Transverse colon (tissue), 4 donors: Measurements from ENCODE around the gene FTL. TPM values are rescaled to one million over a fixed set of nuclear protein-coding genes. Genes with fewer than 3 reads are reported as not detected.

Source experiments
- DNase-seq: peaks from one replicate; pipeline ENCODE4 v3.0.0-alpha.2; 2019
- H3K27ac ChIP-seq, 4 donors: fragments of 200-600 bp; sonication (generic); 2 replicates each; pipeline ENCODE4 v1.5.1; 2016 to 2018; ENCODE audit warnings: inconsistent platforms in 4 of 4
- H3K27me3 ChIP-seq: fragments of 200-600 bp; sonication (generic); 2 replicates; pipeline ENCODE4 v1.5.1; 2017; ENCODE audit warnings: inconsistent platforms
- H3K36me3 ChIP-seq, 4 donors: fragments of 200-600 bp; sonication (generic); 2 replicates each; pipeline ENCODE4 v1.5.1; 2017 to 2019; ENCODE audit warnings: inconsistent platforms in 4 of 4
- H3K4me1 ChIP-seq, 4 donors: fragments of 200-600 bp; sonication (generic); 2 replicates each; pipeline ENCODE4 v1.5.1; 2017 to 2020; ENCODE audit warnings: inconsistent platforms in 4 of 4
- H3K4me3 ChIP-seq, 4 donors: fragments of 200-600 bp; sonication (generic); 1 replicate in 1 of 4; 2 replicates in 3 of 4; pipeline versions ENCODE4 v1.5.1 to v1.6.1; 2017 to 2019; ENCODE audit warnings: inconsistent platforms in 4 of 4
- H3K9me3 ChIP-seq, 2 donors: fragments of 200-600 bp; sonication (generic); 2 replicates each; pipeline ENCODE4 v1.5.1; 2017 to 2019; ENCODE audit warnings: inconsistent platforms in 2 of 2
- CTCF ChIP-seq, 5 experiments: fragments of 200-600 bp in 3 of 5; fragments of 450-650 bp in 2 of 5; sonication (generic) in 3 of 5; IDR thresholded peaks; 1 replicate in 2 of 5; 2 replicates in 3 of 5; pipeline ENCODE4 v1.5.1; 2016 to 2017; ENCODE audit warnings: antibody characterized with exemption in 5 of 5, inconsistent platforms in 3 of 5, mild to moderate bottlenecking in 2 of 5, moderate library complexity in 1 of 5
- EP300 ChIP-seq: sonication (generic); formaldehyde crosslinking; IDR thresholded peaks from one replicate; pipeline ENCODE4 v1.6.1; 2017; ENCODE audit warnings: antibody characterized with exemption, low read depth
- POLR2A ChIP-seq: fragments of 450-650 bp; IDR thresholded peaks from one replicate; pipeline ENCODE4 v1.6.1; 2016; ENCODE audit warnings: antibody characterized with exemption, mild to moderate bottlenecking, moderate library complexity
- POLR2AphosphoS5 ChIP-seq, 3 donors: sonication (generic); formaldehyde crosslinking; IDR thresholded peaks; one replicate each; pipeline ENCODE4 v1.6.1; 2016; ENCODE audit warnings: antibody characterized with exemption in 3 of 3
- WGBS, 2 donors: methylation state at CpG; one replicate each; pipeline ENCODE4 v1.1.5; 2018; ENCODE audit warnings: low coverage in 1 of 2; 5-methylcytosine and 5-hydroxymethylcytosine counted together
- in situ Hi-C, 4 donors: fragments of 200-750 bp; cut with MboI; loops; one replicate each; pipeline versions ENCODE4 v1.15.0 to v1.15.1; 2017; ENCODE audit warnings: low sequenced_read_pairs in 3 of 4, low pct_ligation_motif_present in 1 of 4, low pct_unique_long_range_greater_than_20kb in 1 of 4
- intact Hi-C: fragments of 100-400 bp; cut with DNase I; formaldehyde crosslinking; loops from one replicate; pipeline ENCODE4 v1.15.1; 2023; ENCODE audit warnings: low total_unique reads
- total RNA-seq, 4 donors: library from RNA; depleted of rRNA; stranded (reverse); fragments of >200 nt; gene quantifications; one replicate each; pipeline ENCODE4 v1.1.0, GENCODE V29; 2016

FTL gene
- total RNA-seq, 4 donors from 2014 or later, result 3,057 to 3,935 (median 3,837) TPM

DNA sequence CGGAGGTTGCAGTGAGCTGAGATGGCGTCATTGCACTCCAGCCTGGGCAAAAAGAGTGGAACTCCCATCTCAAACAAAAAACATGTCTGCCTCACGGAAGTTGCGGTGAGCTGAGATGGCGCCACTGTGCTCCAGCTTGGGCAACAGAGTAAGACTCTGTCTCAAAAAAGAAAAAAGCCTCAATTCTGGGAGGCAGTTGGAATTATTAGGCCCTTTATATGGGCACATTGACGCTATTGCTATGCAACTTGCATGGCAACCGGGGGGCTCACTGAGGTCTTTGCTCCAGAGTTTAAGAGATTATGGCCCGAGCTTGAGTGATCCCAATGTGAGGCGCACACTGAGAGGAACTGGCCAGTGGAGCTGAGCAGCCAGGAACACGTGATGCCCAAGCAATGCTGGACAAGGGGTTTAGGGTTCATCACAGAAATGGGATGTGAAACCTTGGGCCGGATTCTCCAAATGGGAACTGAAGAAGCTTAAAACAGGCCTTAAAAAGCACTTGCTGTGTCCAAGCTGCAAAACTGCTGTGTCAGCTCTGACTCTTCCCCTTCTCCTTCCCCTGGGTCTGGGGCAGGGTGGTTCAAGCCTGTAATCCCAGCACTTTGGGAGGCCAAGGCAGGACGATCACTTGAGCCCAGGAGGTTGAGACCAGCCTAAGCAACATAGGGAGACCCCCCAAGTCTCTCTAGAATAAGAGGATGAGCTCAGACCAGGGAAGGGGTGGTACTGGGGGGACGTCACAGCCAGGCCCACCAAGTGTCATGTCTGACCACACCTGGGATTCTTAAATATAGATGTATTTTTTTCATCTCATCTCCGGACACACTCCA, 2.5 kb downstream of the FTL start:
- DNase-seq, result peak; percentile 42
- Histone ChIP-seq H3K4me3 (peak overlapping the region in 1 of 4 donors; percentile 99), H3K27me3 (no peaks in the 10 kb centered on the region), H3K4me1 (peaks cover 30 to 44% (median 41%) of the 10 kb centered on the region in 4 donors), H3K27ac (peak overlapping the region; percentile 94 to 97 (median 96)), H3K36me3 (peaks cover 0 to 18% (median 3%) of the 10 kb centered on the region in 4 donors), H3K9me3 (no peaks in the 10 kb centered on the region)
- in situ Hi-C loops, result loop anchor here in 1 of 4 donors (25.0 kb wide), 1 partner anchor 105 kb away; the partner anchor contains the start of genes PLEKHA4 and PPP1R15A
- TF ChIP-seq EP300, result no peak
- peak; percentile 10 to 48 (median 46) for TF ChIP-seq POLR2AphosphoS5 (IDR thresholded peaks at IDR 0.05)
- 79 to 100% methylated on average over 1 to 13 of the region's 14 CpGs for WGBS, 2 donors
- intact Hi-C loops, result loop anchor here (10.0 kb wide), 2 partner anchors 63 to 93 kb away; partner anchors contain the start of genes NUCB1 and PPP1R15A

DNA sequence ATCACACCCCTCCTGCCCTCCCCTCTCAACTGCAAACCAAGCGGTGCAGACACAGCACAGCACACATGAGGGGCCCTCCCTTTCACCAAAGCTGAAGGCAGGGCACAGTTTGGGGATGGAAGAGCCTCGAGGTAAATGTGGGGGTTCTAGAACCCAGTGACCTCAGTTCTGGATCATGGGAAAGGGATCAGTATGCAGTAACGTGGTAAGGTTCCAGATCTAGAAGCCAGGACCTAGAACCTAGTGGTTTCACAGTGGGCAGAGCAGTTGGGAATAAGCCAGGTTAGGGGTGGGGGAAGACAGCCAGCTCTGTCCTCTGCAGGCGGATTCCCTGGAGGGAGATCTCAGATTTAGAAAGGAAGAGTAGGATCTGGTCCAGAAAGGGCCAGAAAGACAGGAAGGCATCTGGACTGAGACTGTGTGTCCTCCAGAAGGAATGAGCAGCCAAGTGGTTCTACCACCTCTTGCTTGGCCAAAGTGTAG, 3.1 kb downstream of the FTL start:
- Histone ChIP-seq H3K36me3 (peaks cover 0 to 23% (median 6%) of the 10 kb centered on the region in 4 donors), H3K4me1 (peaks cover 28 to 40% (median 34%) of the 10 kb centered on the region in 4 donors), H3K27me3 (no peaks in the 10 kb centered on the region), H3K9me3 (no peaks in the 10 kb centered on the region), H3K27ac (peak overlapping the region; percentile 94 to 97 (median 96)), H3K4me3 (no peak overlapping the region)
- WGBS, 2 donors, result 69% methylated on average over 4 of the region's 4 CpGs; no CpG with 5 or more reads in 1 of the 2 donors
- DNase-seq, result no peak
- intact Hi-C loops (loop anchor here (10.0 kb wide), 2 partner anchors 63 to 93 kb away; partner anchors contain the start of genes NUCB1 and PPP1R15A), in situ Hi-C loops (loop anchor here in 1 of 4 donors (25.0 kb wide), 1 partner anchor 106 kb away; the partner anchor contains the start of genes PLEKHA4 and PPP1R15A)
- TF ChIP-seq EP300 (no peak), POLR2AphosphoS5 (IDR thresholded peaks at IDR 0.05) (peak in 1 of 3 donors; percentile 8)

GRCh38 chr19:48968813-48969218, 3.7 kb downstream of the FTL start:
- WGBS, 2 donors, result 92% methylated on average over 11 of the region's 15 CpGs; no CpG with 5 or more reads in 1 of the 2 donors
- Histone ChIP-seq H3K27me3 (no peaks in the 10 kb centered on the region), H3K4me3 (no peak overlapping the region), H3K4me1 (peaks cover 24 to 34% (median 28%) of the 10 kb centered on the region in 4 donors), H3K9me3 (no peaks in the 10 kb centered on the region), H3K27ac (peak overlapping the region in 2 of 4 donors; percentile 96 to 97), H3K36me3 (peaks cover 0 to 26% (median 9%) of the 10 kb centered on the region in 4 donors)
- in situ Hi-C loops, result loop anchor here in 1 of 4 donors (25.0 kb wide), 1 partner anchor 107 kb away; the partner anchor contains the start of genes PLEKHA4 and PPP1R15A
- intact Hi-C loops, result loop anchor here (10.0 kb wide), 2 partner anchors 64 to 94 kb away; partner anchors contain the start of genes NUCB1 and PPP1R15A
- no peak for DNase-seq
- TF ChIP-seq POLR2AphosphoS5 (IDR thresholded peaks at IDR 0.05) (no peak), POLR2A (no peak), CTCF (IDR thresholded peaks at IDR 0.05) (no peak), EP300 (no peak)

DNA sequence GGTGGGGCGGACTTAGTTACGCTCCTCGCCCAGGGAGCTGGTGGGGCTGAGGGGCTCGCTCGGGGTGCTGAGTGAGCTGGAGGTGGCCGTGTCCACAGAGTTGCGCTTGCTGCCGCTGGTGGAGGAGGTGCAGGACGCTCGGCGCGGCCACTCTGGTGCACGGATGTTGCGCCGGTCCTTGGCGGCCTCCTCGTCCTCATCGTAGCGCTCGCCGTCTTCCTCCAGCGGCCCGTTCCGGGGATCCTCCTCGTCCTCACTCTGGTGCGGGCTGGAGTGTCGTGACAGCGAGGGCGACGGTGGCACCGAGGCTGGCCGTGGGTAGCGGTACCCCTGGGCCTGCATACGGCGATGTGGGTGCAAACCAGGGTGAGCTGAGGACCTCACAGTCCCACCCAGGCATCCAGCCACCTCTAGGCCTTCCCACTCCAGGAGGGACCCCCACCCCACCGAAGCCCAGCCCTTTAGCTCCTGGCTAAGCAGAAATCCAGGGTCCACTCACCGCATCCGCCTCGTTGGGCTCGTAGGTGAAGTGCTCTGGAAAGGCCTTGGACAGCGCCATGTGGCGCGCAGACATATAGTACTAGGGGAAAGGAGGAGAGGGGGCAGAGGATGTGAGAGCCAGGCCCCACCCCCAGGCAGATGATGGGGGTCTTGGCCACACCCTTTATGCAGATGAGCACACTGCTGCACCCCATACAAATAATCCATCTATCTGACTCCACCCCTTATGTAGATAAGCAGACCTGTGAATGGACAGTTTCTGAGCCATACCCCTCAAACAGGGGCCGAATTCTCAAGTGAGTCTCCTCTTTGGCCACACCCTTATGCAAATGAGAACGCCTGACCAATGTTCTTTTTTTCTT, 4.4 kb downstream of the FTL start:
- intact Hi-C loops (loop anchor here (10.0 kb wide), 3 partner anchors 65 to 175 kb away; partner anchors contain the start of genes NUCB1 and PPP1R15A), in situ Hi-C loops (loop anchor here in 1 of 4 donors (5.0 to 25.0 kb wide), 2 partner anchors 107 to 177 kb away; partner anchors contain the start of genes PLEKHA4 and PPP1R15A)
- no peak overlapping the region for H3K27ac ChIP-seq
- H3K4me1 ChIP-seq, result peaks cover 17 to 27% (median 21%) of the 10 kb centered on the region in 4 donors
- H3K36me3 ChIP-seq, result peaks cover 0 to 33% (median 12%) of the 10 kb centered on the region in 4 donors
- no peak overlapping the region for H3K4me3 ChIP-seq
- no peaks in the 10 kb centered on the region for H3K27me3 ChIP-seq
- DNase-seq, result no peak
- H3K9me3 ChIP-seq, result no peaks in the 10 kb centered on the region
- TF ChIP-seq EP300 (no peak), POLR2AphosphoS5 (IDR thresholded peaks at IDR 0.05) (peak in 1 of 3 donors; percentile 48)
- WGBS, 2 donors, result 80 to 93% methylated on average over 3 to 45 of the region's 45 CpGs
